ENCODE measurements around the gene SLC25A51. TPM values are rescaled to one million over a fixed set of nuclear protein-coding genes. Genes with fewer than 3 reads are reported as not detected.

SLC25A51 gene
- total and polyA plus RNA-seq, 2 donors (not counting 3 experiments of a cell fraction or from before 2014, with no cell fraction given) = 15.4 to 36.2 TPM

DNA sequence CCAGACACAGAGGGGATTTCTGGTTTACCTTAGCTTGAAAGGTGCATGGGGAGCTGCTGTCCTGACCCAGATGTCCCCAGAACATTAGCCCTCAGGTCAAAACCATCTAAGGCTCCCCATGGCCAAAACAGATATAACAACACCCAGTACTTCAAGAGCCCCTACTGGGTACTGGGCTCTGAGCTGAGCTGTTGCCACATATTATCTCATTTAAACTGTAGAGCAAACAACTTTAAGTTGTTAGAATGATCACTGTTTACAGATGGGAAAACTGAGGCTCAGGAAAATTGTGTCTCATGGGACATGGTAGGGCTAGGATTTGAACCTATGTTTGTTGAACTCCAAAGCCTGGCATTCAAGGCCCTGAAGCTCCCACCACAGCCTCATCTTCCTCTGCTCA, 20.6 kb upstream of the SLC25A51 start:
- no peak overlapping the region for H3K27ac ChIP-seq (ENCODE audit: insufficient read depth, low read depth, low read length)
- FAIRE-seq (peak; percentile 4), DNase-seq (ENCODE audit: low read depth, low spot score) (no peak)
- no peaks in the 10 kb centered on the region for H3K9me1 ChIP-seq (replicated peaks; ENCODE audit: control insufficient read depth, extremely low read depth, insufficient read depth, low read length)
- H3K4me2 ChIP-seq (ENCODE audit: insufficient read depth, low read length) = no peak overlapping the region
- CTCF ChIA-PET = interaction anchor here (1.2 to 1.3 kb wide), 2 partner anchors 10 to 102 kb away, joined by 3 read pairs; no protein-coding TSS in a partner anchor
- H3K36me3 ChIP-seq (ENCODE audit: control insufficient read depth in 2 of 2, extremely low read depth in 1 of 2, insufficient read depth in 2 of 2, low read length in 2 of 2) = peaks cover 0 to 5% of the 10 kb centered on the region in 2 experiments
- no peak overlapping the region for H2AFZ ChIP-seq (ENCODE audit: low read depth, low read length)
- H3K9ac ChIP-seq (replicated peaks; ENCODE audit: extremely low read depth, insufficient read depth, low read length) = no peak overlapping the region
- BruUV-seq (replicated peaks) = no TSS peak
- TF ChIP-seq GATA2 (IDR thresholded peaks at IDR 0.05; ENCODE audit: insufficient read depth, insufficient read length, low read depth, low read length) (no peak), POLR2A (IDR thresholded peaks at IDR 0.05; ENCODE audit: low read depth, low read length) (no peak), JUN (IDR thresholded peaks at IDR 0.05; ENCODE audit: borderline replicate concordance, insufficient read depth, insufficient read length, low read depth) (no peak), EZH2 (IDR thresholded peaks at IDR 0.05; ENCODE audit: borderline replicate concordance, low read depth, low read length, severe bottlenecking) (no peak), POLR2AphosphoS5 (IDR thresholded peaks at IDR 0.05; ENCODE audit: insufficient read depth, low read depth, low read length) (no peak), CTCF (IDR thresholded peaks at IDR 0.05; ENCODE audit: extremely low read depth in 1 of 2, insufficient read depth in 1 of 2, low read depth in 1 of 2, low read length in 2 of 2) (no peak), MYC (IDR thresholded peaks at IDR 0.05; ENCODE audit: low read depth, low read length) (no peak), FOS (IDR thresholded peaks at IDR 0.05; ENCODE audit: borderline replicate concordance, insufficient read depth, low read length) (no peak)
- TF ChIP-seq, protein P1, sequence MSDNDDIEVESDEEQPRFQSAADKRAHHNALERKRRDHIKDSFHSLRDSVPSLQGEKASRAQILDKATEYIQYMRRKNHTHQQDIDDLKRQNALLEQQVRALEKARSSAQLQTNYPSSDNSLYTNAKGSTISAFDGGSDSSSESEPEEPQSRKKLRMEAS (IDR thresholded peaks at IDR 0.05; ENCODE audit: insufficient read depth, insufficient read length) = no peak
- dilution Hi-C loops (cut with MboI; ENCODE audit: extremely low pct_ligation_motif_present, low sequenced_read_pairs) = no loop called here
- H4K20me1 ChIP-seq (replicated peaks; ENCODE audit: control insufficient read depth, extremely low read depth, insufficient read depth, low read length) = no peaks in the 10 kb centered on the region
- H3K4me1 ChIP-seq (ENCODE audit: control insufficient read depth, extremely low read depth, insufficient read depth, low read length) = peaks cover 32% of the 10 kb centered on the region
- no peaks in the 10 kb centered on the region for H3K27me3 ChIP-seq (ENCODE audit: control insufficient read depth in 2 of 2, insufficient read depth in 2 of 2, low read length in 2 of 2)
- intact Hi-C loops (cut with micrococcal nuclease) = no loop called here
- no peaks in the 10 kb centered on the region for H3K79me2 ChIP-seq (ENCODE audit: control insufficient read depth, insufficient read depth, low read length)
- no peak overlapping the region for H3K4me3 ChIP-seq (replicated peaks in 1 of 3; ENCODE audit: insufficient read depth in 1 of 3, low read depth in 1 of 3, low read length in 3 of 3)
- H3K9me3 ChIP-seq (replicated peaks; ENCODE audit: control insufficient read depth, insufficient read depth, low read length) = no peaks in the 10 kb centered on the region
- POLR2A ChIA-PET = no interaction called here
